ENCODE data around the gene LBX2.

The LBX2 gene

GRCh38 chr2:74499267-74499939 is at the start of gene LBX2:
TSS of gene LBX2 (minus strand) at chr2:74499603. CDS start at chr2:74499537, 66 bp downstream.
- TF ChIP-seq PPARA (CRISPR knock-in tag; IDR thresholded peaks at IDR 0.05; ENCODE audit: borderline replicate concordance): no peak
- TF ChIP-seq TOX (CRISPR knock-in tag; IDR thresholded peaks at IDR 0.05; ENCODE audit: borderline replicate concordance): no peak
- TF ChIP-seq POU6F1 (CRISPR knock-in tag; IDR thresholded peaks at IDR 0.05; ENCODE audit: borderline replicate concordance, low read depth): no peak
- TF ChIP-seq BACH2 (CRISPR knock-in tag; IDR thresholded peaks at IDR 0.05; ENCODE audit: borderline replicate concordance): no peak
- no peak for TF ChIP-seq ZFP3 (CRISPR knock-in tag; IDR thresholded peaks at IDR 0.05)
- TF ChIP-seq ZFP30 (CRISPR knock-in tag; IDR thresholded peaks at IDR 0.05): no peak
- no peak for TF ChIP-seq ZNF70 (CRISPR knock-in tag; IDR thresholded peaks at IDR 0.05)
- no peak for TF ChIP-seq TSHZ2 (CRISPR knock-in tag; IDR thresholded peaks at IDR 0.05)
- TF ChIP-seq SNAI2 (CRISPR knock-in tag; IDR thresholded peaks at IDR 0.05): no peak
- TF ChIP-seq CSDC2 (CRISPR knock-in tag; IDR thresholded peaks at IDR 0.05): no peak
- TF ChIP-seq ISL1 (CRISPR knock-in tag; IDR thresholded peaks at IDR 0.05): no peak
- TF ChIP-seq ZC3H10 (CRISPR knock-in tag; IDR thresholded peaks at IDR 0.05): no peak
- no peak for TF ChIP-seq TCF4 (CRISPR knock-in tag; IDR thresholded peaks at IDR 0.05; ENCODE audit: borderline replicate concordance)
- no peak for TF ChIP-seq CSRNP3 (CRISPR knock-in tag; IDR thresholded peaks at IDR 0.05)
- TF ChIP-seq GLIS3 (CRISPR knock-in tag; IDR thresholded peaks at IDR 0.05): no peak
- no peak for TF ChIP-seq RARB (CRISPR knock-in tag; IDR thresholded peaks at IDR 0.05)
- TF ChIP-seq CREB5 (CRISPR knock-in tag; IDR thresholded peaks at IDR 0.05; ENCODE audit: low read depth): no peak
- peak; percentile 43 for ATAC-seq

- no peak for TF ChIP-seq ZNF565 (CRISPR knock-in tag; conservative IDR thresholded peaks at IDR 0.05; ENCODE audit: low read depth)
- TF ChIP-seq ZFP3 (CRISPR knock-in tag; IDR thresholded peaks at IDR 0.05): no peak
- TF ChIP-seq CSRNP3 (CRISPR knock-in tag; IDR thresholded peaks at IDR 0.05): no peak
- TF ChIP-seq CSDC2 (CRISPR knock-in tag; IDR thresholded peaks at IDR 0.05): no peak
- TF ChIP-seq BACH2 (CRISPR knock-in tag; IDR thresholded peaks at IDR 0.05; ENCODE audit: borderline replicate concordance): no peak
- no peak for TF ChIP-seq CREB5 (CRISPR knock-in tag; IDR thresholded peaks at IDR 0.05; ENCODE audit: low read depth)
- TF ChIP-seq ZFP30 (CRISPR knock-in tag; IDR thresholded peaks at IDR 0.05): no peak
- TF ChIP-seq ISL1 (CRISPR knock-in tag; IDR thresholded peaks at IDR 0.05): no peak
- no peak for TF ChIP-seq PPARA (CRISPR knock-in tag; IDR thresholded peaks at IDR 0.05; ENCODE audit: borderline replicate concordance)
- TF ChIP-seq ZC3H10 (CRISPR knock-in tag; IDR thresholded peaks at IDR 0.05): no peak
- TF ChIP-seq TOX (CRISPR knock-in tag; IDR thresholded peaks at IDR 0.05; ENCODE audit: borderline replicate concordance): no peak
- TF ChIP-seq GLIS3 (CRISPR knock-in tag; IDR thresholded peaks at IDR 0.05): no peak
- TF ChIP-seq TCF4 (CRISPR knock-in tag; IDR thresholded peaks at IDR 0.05; ENCODE audit: borderline replicate concordance): no peak
- TF ChIP-seq OSR1 (CRISPR knock-in tag; IDR thresholded peaks at IDR 0.05): no peak
- TF ChIP-seq POU6F1 (CRISPR knock-in tag; IDR thresholded peaks at IDR 0.05; ENCODE audit: borderline replicate concordance, low read depth): no peak
- ATAC-seq: no peak
Measured at GRCh38 chr2:74548285-74548899, 49.0 kb upstream of the LBX2 start.
